NT2/D1 (cell line): ENCODE measurements around the gene ZSWIM5.

ENCODE experiments used
- YY1 ChIP-seq: IDR thresholded peaks from 2 replicates; pipeline ENCODE4 v1.6.1; 2011; ENCODE audit not compliant: insufficient read length, insufficient read depth
- ZNF274 ChIP-seq: IDR thresholded peaks from 2 replicates; pipeline ENCODE4 v1.6.1; 2011; ENCODE audit warnings: mild to moderate bottlenecking, low read depth, low read length

DNA sequence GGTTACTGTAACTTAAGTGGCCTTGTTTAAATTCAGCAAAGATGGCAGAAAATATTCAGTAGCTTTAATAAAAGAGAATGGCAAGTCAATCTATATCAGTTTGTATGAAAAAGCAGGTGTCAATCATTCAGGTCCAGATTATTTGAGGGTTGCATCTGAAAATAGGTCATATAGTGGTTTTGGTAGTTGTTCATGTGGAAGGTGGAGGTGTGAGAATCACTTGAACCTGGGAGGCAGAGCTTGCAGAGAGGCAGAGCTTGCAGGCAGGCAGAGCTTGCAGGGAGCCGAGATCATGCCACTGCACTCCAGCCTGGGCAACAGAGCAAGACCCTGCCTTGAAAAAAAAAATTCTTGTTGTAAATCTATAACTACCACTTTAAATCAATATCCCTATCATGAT lies 88.6 kb downstream of the ZSWIM5 start:
- TF ChIP-seq ZNF274 (no peak), YY1 (no peak)
